HepG2 (cell line): ENCODE measurements around the gene TP73. TPM values are rescaled to one million over a fixed set of nuclear protein-coding genes. Genes with fewer than 3 reads are reported as not detected.
A peak's percentile ranks its signal among the peaks of the same experiment; 100 is the strongest.

ENCODE experiments used
- CREM ChIP-seq, 2 experiments: sonication (generic) in 1 of 2; formaldehyde crosslinking in 1 of 2; IDR thresholded peaks; 2 replicates each; pipeline versions ENCODE4 v1.4.0 to v1.6.1; 2016 to 2020; ENCODE audit warnings: antibody characterized with exemption in 1 of 2, mild to moderate bottlenecking in 1 of 2, missing genetic modification reagents in 1 of 2
- ETV6 ChIP-seq: sonication (generic); formaldehyde crosslinking; conservative IDR thresholded peaks from 2 replicates; pipeline ENCODE4 v1.4.0; 2020; ENCODE audit warnings: missing genetic modification reagents
- GABPA ChIP-seq, 2 experiments: IDR thresholded peaks; 2 replicates each; pipeline ENCODE4 v1.6.1; 2011 to 2016; ENCODE audit warnings: low read depth in 2 of 2, low read length in 1 of 2, missing biosample characterization in 1 of 2, missing genetic modification characterization in 1 of 2
- GABPB1 ChIP-seq: IDR thresholded peaks from 2 replicates; pipeline ENCODE4 v1.6.1; 2016; ENCODE audit warnings: mild to moderate bottlenecking, missing genetic modification reagents, moderate library complexity, missing compliant biosample characterization
- HNRNPK ChIP-seq: fragments of 200-400 bp; formaldehyde crosslinking; IDR thresholded peaks from 2 replicates; pipeline ENCODE4 v1.6.1; 2018; ENCODE audit warnings: low read length, low read depth, moderate library complexity, mild to moderate bottlenecking; ENCODE audit not compliant: poor library complexity, severe bottlenecking
- IKZF5 ChIP-seq: IDR thresholded peaks from 2 replicates; pipeline ENCODE4 v1.6.1; 2018; ENCODE audit warnings: missing genetic modification reagents, mild to moderate bottlenecking, missing compliant biosample characterization
- NFE2L1 ChIP-seq: sonication (generic); formaldehyde crosslinking; IDR thresholded peaks from 2 replicates; pipeline ENCODE4 v1.4.0; 2020; ENCODE audit warnings: missing genetic modification reagents, mild to moderate bottlenecking, borderline replicate concordance
- PAWR ChIP-seq: sonication (generic); formaldehyde crosslinking; IDR thresholded peaks from 2 replicates; pipeline ENCODE4 v1.4.0; 2020; ENCODE audit warnings: missing genetic modification reagents, mild to moderate bottlenecking, borderline replicate concordance
- POGZ ChIP-seq: sonication (generic); formaldehyde crosslinking; IDR thresholded peaks from 2 replicates; pipeline ENCODE4 v1.4.0; 2020; ENCODE audit warnings: mild to moderate bottlenecking, missing genetic modification reagents
- SIN3B ChIP-seq: fragments of 150-350 bp; IDR thresholded peaks from 2 replicates; pipeline ENCODE4 v1.6.1; 2014; ENCODE audit warnings: low read length
- SKI ChIP-seq: fragments of 450-650 bp; IDR thresholded peaks from one replicate; pipeline ENCODE4 v1.6.1; 2018; ENCODE audit warnings: mild to moderate bottlenecking; ENCODE audit not compliant: partially characterized antibody
- TFDP2 ChIP-seq: sonication (generic); formaldehyde crosslinking; IDR thresholded peaks from 2 replicates; pipeline ENCODE4 v1.4.0; 2020; ENCODE audit warnings: missing genetic modification reagents
- TRIM24 ChIP-seq: sonication (generic); formaldehyde crosslinking; IDR thresholded peaks from 2 replicates; pipeline ENCODE4 v1.8.0; 2022; ENCODE audit warnings: mild to moderate bottlenecking, missing genetic modification reagents
- ZBTB1 ChIP-seq: sonication (generic); formaldehyde crosslinking; IDR thresholded peaks from 2 replicates; pipeline ENCODE4 v1.4.0; 2020; ENCODE audit warnings: missing genetic modification reagents, borderline replicate concordance
- ZKSCAN1 ChIP-seq: fragments of 150-350 bp; IDR thresholded peaks from 2 replicates; pipeline ENCODE4 v1.6.1; 2014; ENCODE audit warnings: low read length
- ZNF101 ChIP-seq: sonication (generic); formaldehyde crosslinking; IDR thresholded peaks from 2 replicates; pipeline ENCODE4 v1.4.0; 2020; ENCODE audit warnings: mild to moderate bottlenecking, low read depth, missing genetic modification reagents, borderline replicate concordance
- ZNF138 ChIP-seq: sonication (generic); formaldehyde crosslinking; IDR thresholded peaks from 2 replicates; pipeline ENCODE4 v1.5.0; 2020; ENCODE audit warnings: mild to moderate bottlenecking, low read depth, missing genetic modification reagents
- ZNF160 ChIP-seq: sonication (generic); formaldehyde crosslinking; IDR thresholded peaks from 2 replicates; pipeline ENCODE4 v1.8.0; 2022; ENCODE audit warnings: mild to moderate bottlenecking, inconsistent platforms, missing genetic modification reagents
- ZNF256 ChIP-seq: sonication (generic); formaldehyde crosslinking; conservative IDR thresholded peaks from 2 replicates; pipeline ENCODE4 v1.4.0; 2020; ENCODE audit warnings: missing genetic modification reagents
- ZNF7 ChIP-seq: IDR thresholded peaks from 2 replicates; pipeline ENCODE4 v1.6.1; 2016; ENCODE audit warnings: missing biosample characterization, missing genetic modification reagents
- ZNF747 ChIP-seq: sonication (generic); formaldehyde crosslinking; IDR thresholded peaks from 2 replicates; pipeline ENCODE4 v1.8.1; 2023; ENCODE audit warnings: missing genetic modification reagents, mild to moderate bottlenecking, borderline replicate concordance
- polyA plus RNA-seq, 8 experiments: library from polyadenylated mRNA; depleted of rRNA in 3 of 8; stranded (reverse) in 7 of 8; unstranded in 1 of 8; fragments of >200 nt; fragmentation: Illumina TruSeq in 4 of 8; extraction: Trizol in 4 of 8; gene quantifications; 2 replicates each; pipeline versions ENCODE4 v1.2.1 to v1.2.3, GENCODE V29; 2011 to 2016; ENCODE audit warnings: low read depth in 4 of 8, missing spikeins in 1 of 8, mixed read lengths in 1 of 8; ENCODE audit not compliant: insufficient read depth in 1 of 8
- total RNA-seq, 5 experiments: library from RNA; depleted of rRNA; stranded (reverse); fragments of >200 nt; fragmentation: Illumina TruSeq; extraction: Trizol; gene quantifications; 2 replicates each; pipeline ENCODE4 v1.2.3, GENCODE V29; 2016; ENCODE audit warnings: low read depth in 1 of 5
- TF ChIP-seq, protein P1 (sequence below): IDR thresholded peaks from 2 replicates; pipeline ENCODE4 v1.6.1; 2016; ENCODE audit warnings: low read depth, borderline replicate concordance

Gene TP73
- total and polyA plus RNA-seq, 2 of the 13 experiments (the other 11 are each of a cell fraction or from before 2014, with no cell fraction given): 0.49 to 1.1 TPM

- TF ChIP-seq HNRNPK (peak; percentile 54), SIN3B (no peak), IKZF5 (CRISPR knock-in tag) (0 out of 2 replicates have a peak, but pooled peaks have one; percentile 21), ZNF138 (CRISPR knock-in tag) (no peak), GABPA (IDR thresholded peaks at IDR 0.05; ENCODE audit: low read depth, low read length) (no peak), GABPA (CRISPR knock-in tag; IDR thresholded peaks at IDR 0.05; ENCODE audit: low read depth) (no peak), POGZ (peak; percentile 39; the same call in 1 of the 2 replicates), ZNF160 (peak; percentile 67; the same call in 1 of the 2 replicates), ZBTB1 (CRISPR knock-in tag) (no peak), TFDP2 (CRISPR knock-in tag) (no peak; the same call in 1 of the 2 replicates), ZNF747 (no peak), PAWR (CRISPR knock-in tag) (no peak), NFE2L1 (CRISPR knock-in tag) (no peak), SKI (peak; percentile 32), ZKSCAN1 (no peak), CREM (IDR thresholded peaks at IDR 0.05) (no peak), CREM (CRISPR knock-in tag; IDR thresholded peaks at IDR 0.05) (no peak), ETV6 (no peak), ZNF101 (no peak), TRIM24 (CRISPR knock-in tag) (no peak), ZNF256 (no peak), ZNF7 (no peak), GABPB1 (peak; percentile 72)
- TF ChIP-seq, protein P1, sequence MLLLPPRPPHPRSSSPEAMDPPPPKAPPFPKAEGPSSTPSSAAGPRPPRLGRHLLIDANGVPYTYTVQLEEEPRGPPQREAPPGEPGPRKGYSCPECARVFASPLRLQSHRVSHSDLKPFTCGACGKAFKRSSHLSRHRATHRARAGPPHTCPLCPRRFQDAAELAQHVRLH: no peak
Measured at GRCh38 chr1:3625151-3625907, 27.0 kb upstream of the TP73 start (continued).
